NB4 (cell line): ENCODE results near the gene SARNP.

Experiments
- DNase-seq: peaks from one replicate; pipeline ENCODE4 v3.0.0; 2010; ENCODE audit warnings: low read depth
- H3K4me3 ChIP-seq: one replicate; pipeline ENCODE4 v1.5.1; 2011; ENCODE audit warnings: mild to moderate bottlenecking, low read depth, low read length, moderate library complexity
- CTCF ChIP-seq: IDR thresholded peaks from one replicate; pipeline ENCODE4 v1.5.1; 2012; ENCODE audit warnings: low read depth, low read length
- MYC ChIP-seq: IDR thresholded peaks from 2 replicates; pipeline ENCODE4 v1.6.1; 2011; ENCODE audit warnings: low read depth, low read length
- POLR2A ChIP-seq: IDR thresholded peaks from 2 replicates; pipeline ENCODE4 v1.6.1; 2011; ENCODE audit warnings: mild to moderate bottlenecking; ENCODE audit not compliant: insufficient read length; ENCODE audit errors: extremely low read depth
- TF ChIP-seq, protein P1 (sequence below): IDR thresholded peaks from 2 replicates; pipeline ENCODE4 v1.6.1; 2011; ENCODE audit warnings: low read depth, low read length

SARNP gene

GRCh38 chr12:55789893-55790292, 27.6 kb downstream of the SARNP start:
- DNase-seq: no peak
- no peak overlapping the region for H3K4me3 ChIP-seq
- TF ChIP-seq POLR2A (no peak), MYC (no peak)

GRCh38 chr12:55789171-55789570, 28.4 kb downstream of the SARNP start:
- no peak overlapping the region for H3K4me3 ChIP-seq
- DNase-seq: no peak
- TF ChIP-seq MYC: no peak
- no peak for TF ChIP-seq CTCF
- TF ChIP-seq POLR2A: no peak
- TF ChIP-seq, protein P1, sequence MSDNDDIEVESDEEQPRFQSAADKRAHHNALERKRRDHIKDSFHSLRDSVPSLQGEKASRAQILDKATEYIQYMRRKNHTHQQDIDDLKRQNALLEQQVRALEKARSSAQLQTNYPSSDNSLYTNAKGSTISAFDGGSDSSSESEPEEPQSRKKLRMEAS: no peak

GRCh38 chr12:55788546-55788945, 29.0 kb downstream of the SARNP start:
- no peak for DNase-seq
- TF ChIP-seq, protein P1: no peak
- TF ChIP-seq POLR2A (no peak), CTCF (no peak), MYC (no peak)
- no peak overlapping the region for H3K4me3 ChIP-seq

DNA sequence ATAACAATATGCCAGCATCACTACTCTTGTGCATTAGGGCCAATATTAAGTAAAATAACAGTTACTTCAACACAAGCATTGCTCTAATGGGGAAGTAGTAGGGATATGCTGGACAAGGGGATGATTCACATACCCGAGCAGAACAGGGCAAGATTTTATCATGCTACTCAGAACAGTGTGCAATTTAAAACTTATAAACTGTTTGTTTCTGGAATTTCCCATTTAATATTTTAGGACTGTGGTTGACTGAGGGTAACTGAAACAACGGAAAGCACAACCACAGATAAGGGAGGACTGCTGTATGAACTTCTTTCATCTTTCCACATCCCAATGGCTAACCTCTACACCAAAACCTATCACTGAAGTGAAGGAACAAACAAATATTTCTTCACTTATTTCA, 36.8 kb downstream of the SARNP start:
- no peak overlapping the region for H3K4me3 ChIP-seq
- DNase-seq: peak; percentile 46
- TF ChIP-seq MYC: no peak
- TF ChIP-seq, protein P1: no peak

DNA sequence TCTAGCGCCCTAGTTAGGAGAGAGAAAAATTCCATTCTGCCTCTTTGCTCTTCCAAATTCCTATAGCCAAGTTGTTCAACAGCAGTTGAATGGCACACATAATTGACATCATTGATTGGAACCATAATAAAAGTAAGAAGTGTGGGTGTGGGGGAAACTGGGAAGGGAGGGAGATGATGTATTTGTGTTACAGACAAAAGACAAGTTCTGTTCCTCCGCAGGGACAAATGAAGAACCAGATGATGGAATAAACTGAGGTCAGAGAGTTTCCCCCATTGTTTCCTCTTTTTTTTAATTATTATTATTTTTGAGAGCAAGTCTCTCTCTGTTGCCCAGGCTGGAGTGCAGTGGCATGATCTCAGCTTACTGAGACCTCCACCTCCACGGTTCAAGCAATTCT, 39.7 kb downstream of the SARNP start:
- DNase-seq: no peak
- no peak for TF ChIP-seq POLR2A
- TF ChIP-seq, protein P1: no peak
- no peak for TF ChIP-seq CTCF
- no peak for TF ChIP-seq MYC
- H3K4me3 ChIP-seq: no peak overlapping the region

DNA sequence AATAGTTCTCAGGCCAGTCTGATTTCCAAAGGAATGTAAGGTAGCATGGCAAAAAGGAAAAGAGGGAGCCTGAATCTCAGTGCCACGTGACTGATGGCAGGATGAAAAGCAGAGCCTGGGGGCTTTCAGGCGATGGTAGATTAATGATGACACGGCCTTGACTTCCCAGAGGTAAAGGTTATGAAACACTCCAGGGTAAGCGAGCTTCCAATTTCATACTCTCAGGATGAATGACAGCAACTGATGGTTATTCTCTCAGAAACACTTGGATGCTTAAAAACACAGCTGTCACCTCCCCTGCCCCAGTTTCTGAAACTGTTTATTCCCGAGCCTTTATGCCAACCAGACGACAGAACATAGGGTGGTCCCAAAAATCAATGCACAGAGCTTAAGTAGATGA, 45.8 kb downstream of the SARNP start:
- TF ChIP-seq CTCF: no peak
- no peak for TF ChIP-seq MYC
- TF ChIP-seq, protein P1: no peak
- no peak for TF ChIP-seq POLR2A
- H3K4me3 ChIP-seq: no peak overlapping the region
- DNase-seq: no peak

DNA sequence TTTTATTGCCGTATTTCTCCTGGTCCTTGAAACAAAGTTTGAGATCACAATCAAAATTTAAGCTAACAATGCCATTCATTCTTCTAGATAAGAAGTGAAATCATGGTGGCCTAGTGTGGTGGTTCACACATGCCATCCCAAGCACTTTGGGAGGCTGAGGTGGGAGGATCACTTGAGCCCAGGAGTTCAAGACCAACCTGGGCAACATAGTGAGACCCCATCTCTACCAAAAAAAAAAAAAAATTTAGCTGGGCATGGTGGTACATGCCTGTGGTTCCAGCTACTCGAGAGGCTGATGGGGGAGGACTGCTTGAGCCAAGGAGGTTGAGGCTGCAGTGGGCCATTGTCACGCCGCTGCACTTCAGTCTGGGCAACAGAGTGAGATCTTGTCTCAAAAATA, 50.4 kb downstream of the SARNP start:
- TF ChIP-seq MYC: no peak
- TF ChIP-seq, protein P1: no peak
- TF ChIP-seq POLR2A: no peak
- TF ChIP-seq CTCF: no peak
- no peak overlapping the region for H3K4me3 ChIP-seq
- no peak for DNase-seq
